ENCODE measurements around the gene ZFYVE9.
"Not testable (repeated sequence)": the region's sequence is repeated elsewhere in the genome, so short reads cannot be mapped to it uniquely, and the experiment has no call there.

ZFYVE9 gene

GRCh38 chr1:52145137-52145536, 3.2 kb downstream of the ZFYVE9 start:
- DNase-seq (ENCODE audit: low read depth in 3 of 3) = no peak

DNA sequence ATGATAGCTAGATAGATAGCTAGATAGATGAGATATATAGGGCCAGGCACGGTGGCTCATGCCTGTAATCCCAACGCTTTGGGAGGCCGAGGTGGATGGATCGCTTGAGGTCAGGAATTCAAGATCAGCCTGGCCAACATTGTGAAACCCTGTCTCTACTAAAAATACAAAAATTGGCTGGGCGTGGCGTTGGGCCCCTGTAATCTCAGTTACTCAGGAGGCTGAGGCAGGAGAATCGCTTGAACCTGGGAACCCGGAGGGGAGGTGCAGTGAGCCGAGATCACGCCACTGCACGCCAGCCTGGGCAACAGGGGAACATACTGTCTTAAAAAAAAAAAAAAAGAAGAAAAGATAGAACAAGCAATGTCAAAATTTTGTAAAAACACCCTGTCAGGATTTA, 8.6 kb downstream of the ZFYVE9 start:
- not testable (repeated sequence) for DNase-seq (ENCODE audit: low read depth in 3 of 3)

GRCh38 chr1:52150946-52151345, 9.1 kb downstream of the ZFYVE9 start:
- DNase-seq (ENCODE audit: low read depth in 3 of 3) = no peak

DNA sequence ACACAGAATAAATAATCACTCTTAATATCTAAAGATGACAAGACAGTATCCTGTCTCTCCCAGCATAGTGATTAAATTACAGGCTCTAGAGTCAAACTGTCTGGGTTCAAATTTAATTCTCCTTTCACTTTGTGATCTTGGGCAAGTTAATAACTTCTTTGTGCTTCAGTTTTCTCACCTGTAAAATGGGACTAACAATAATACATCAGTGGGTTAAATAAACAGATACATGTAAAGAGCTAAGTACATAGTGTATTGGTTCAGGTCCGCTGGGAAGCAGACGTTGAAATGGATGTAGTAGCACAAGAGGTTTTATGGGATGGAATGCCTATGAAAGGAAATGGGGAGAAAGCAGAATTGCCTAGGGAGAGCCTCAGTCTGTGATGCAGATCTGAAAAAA, 10.7 kb downstream of the ZFYVE9 start:
- DNase-seq (ENCODE audit: low read depth in 3 of 3) = no peak

GRCh38 chr1:52153010-52153409, 11.1 kb downstream of the ZFYVE9 start:
- DNase-seq (ENCODE audit: low read depth in 3 of 3) = no peak

- DNase-seq (ENCODE audit: low read depth in 3 of 3) = no peak
These were observed 12.0 kb downstream of the ZFYVE9 start for GRCh38 chr1:52153898-52154297.

- DNase-seq (ENCODE audit: low read depth in 3 of 3) = no peak
These were observed 14.6 kb downstream of the ZFYVE9 start for GRCh38 chr1:52156460-52156859.

DNA sequence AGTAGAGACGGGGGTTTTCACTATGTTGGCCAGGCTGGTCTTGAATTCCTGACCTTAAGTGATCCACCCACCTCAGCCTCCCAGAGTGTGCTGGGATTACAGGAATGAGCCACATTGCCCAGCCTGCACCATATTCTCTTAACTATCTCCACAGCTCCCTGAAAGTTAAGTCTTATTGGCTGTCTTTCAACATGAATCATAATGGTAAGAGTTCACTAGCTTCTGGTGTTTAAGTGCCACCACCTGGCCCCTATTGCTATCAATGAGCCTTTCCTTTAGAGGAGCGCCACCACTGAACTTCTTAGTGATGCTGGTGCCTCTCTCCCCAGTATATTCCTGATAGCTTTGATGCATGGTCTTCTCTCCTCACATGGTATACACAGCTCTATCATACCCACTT, 15.7 kb downstream of the ZFYVE9 start:
- no peak for DNase-seq (ENCODE audit: low read depth in 3 of 3)

DNA sequence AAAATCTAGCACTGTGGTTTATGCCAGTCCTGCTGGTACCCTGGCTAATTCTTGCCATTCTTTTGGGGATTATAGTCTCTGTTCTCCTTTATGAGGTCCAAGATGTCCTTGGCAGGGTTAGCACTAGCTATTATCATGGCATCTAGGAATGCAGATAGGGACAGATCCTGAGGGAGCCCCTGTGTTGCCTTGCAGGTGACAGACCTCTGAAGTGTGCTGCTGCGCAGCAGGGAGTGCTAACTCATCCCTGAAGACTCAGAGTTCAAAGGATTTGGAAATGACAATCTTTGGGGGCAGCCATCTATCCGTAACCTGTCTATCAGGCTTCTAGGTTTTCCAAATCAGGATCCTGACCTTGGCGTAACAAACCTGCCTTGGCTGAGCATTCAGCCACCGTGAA, 16.3 kb downstream of the ZFYVE9 start:
- no peak for DNase-seq (ENCODE audit: low read depth in 3 of 3)

- DNase-seq (ENCODE audit: low read depth in 3 of 3) = no peak
These were observed 17.3 kb downstream of the ZFYVE9 start for GRCh38 chr1:52159033-52159789.

GRCh38 chr1:52162947-52163346, 21.1 kb downstream of the ZFYVE9 start:
- DNase-seq (ENCODE audit: low read depth in 3 of 3) = no peak

GRCh38 chr1:52164604-52165003, 22.7 kb downstream of the ZFYVE9 start:
- no peak for DNase-seq (ENCODE audit: low read depth in 3 of 3)

DNA sequence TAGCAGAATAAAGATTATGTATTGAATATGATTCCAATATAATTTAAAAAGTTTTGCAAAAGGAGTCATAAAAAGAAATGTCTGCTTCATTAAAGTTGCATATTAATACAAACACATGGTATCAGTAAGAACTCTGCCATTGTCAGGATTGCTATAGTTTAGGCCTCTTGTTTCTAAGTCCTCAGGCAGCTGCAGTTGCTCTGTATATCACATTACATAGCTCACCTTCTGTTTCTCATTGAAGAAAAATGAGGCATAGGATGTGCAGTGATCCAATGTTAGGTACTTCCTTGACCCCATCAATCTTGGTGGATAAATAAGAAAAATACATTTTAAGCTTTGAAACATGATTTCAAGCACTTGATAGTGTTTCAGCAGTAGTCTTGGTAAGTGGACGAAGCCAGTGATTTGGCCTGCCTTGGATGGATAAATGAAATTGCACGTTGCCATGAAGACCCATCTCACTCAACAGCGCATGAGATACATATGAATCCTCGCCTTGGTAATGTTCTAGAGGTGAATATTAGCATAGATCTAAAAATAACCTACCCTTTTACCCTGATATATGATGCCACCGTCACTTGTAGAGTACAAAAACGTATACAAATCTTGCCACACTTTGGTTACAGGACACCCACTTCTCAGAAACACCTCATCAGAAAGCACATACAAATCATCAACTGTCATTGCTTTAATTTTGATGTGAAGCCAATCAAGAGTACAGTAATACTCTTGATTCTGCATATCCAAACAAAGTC, 25.3 kb downstream of the ZFYVE9 start:
- no peak for DNase-seq (ENCODE audit: low read depth in 3 of 3)

GRCh38 chr1:52168373-52169080, 26.6 kb downstream of the ZFYVE9 start:
- DNase-seq (ENCODE audit: low read depth in 3 of 3) = no peak

DNA sequence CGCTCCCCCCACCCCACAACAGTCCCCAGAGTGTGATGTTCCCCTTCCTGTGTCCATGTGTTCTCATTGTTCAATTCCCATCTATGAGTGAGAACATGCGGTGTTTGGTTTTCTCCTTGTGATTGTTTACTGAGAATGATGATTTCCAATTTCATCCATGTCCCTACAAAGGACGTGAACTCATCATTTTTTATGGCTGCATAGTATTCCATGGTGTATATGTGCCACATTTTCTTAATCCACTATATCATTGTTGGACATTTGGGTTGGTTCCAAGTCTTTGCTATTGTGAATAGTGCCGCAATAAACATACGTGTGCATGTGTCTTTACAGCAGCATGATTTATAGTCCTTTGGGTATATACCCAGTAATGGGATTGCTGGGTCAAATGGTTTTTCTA, 29.3 kb downstream of the ZFYVE9 start:
- not testable (repeated sequence) for DNase-seq (ENCODE audit: low read depth in 3 of 3)

DNA sequence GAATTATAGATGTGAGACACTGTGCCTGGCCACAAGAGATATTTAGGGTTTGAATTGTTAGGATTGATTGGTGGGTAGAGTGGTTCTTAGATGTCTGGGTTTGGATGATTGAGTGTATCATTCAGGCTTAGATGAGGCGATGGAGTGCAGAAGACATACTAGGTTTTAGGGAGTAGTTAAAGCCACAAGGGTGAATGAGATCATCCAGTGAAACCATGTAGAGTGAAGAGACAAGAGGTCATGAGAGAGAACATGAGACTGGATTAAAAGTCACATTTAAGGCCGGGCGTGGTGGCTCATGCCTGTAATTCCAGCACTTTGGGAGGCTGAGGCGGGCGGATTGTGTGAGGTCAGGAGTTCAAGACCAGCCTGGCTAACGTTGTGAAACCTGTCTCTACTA, 37.2 kb downstream of the ZFYVE9 start:
- DNase-seq (ENCODE audit: low read depth in 3 of 3) = no peak

DNA sequence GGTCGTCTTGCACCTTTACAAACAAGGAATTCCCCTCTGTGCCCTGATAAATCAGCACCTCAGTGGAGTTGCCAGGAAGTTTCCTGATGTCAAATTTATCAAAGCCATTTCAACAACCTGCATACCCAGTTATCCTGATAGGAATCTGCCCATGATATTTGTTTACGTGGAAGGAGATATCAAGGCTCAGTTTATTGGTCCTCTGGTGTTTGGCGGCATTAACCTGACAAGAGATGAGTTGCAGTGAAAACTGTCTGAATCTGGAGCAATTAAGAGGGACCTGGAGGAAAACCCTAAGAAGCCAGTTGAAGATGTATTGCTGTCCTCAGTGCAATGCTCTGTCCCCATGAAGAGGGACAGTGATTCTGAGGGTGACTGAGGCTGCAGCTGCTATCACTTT, 38.3 kb downstream of the ZFYVE9 start:
- DNase-seq (ENCODE audit: low read depth in 3 of 3) = no peak

DNA sequence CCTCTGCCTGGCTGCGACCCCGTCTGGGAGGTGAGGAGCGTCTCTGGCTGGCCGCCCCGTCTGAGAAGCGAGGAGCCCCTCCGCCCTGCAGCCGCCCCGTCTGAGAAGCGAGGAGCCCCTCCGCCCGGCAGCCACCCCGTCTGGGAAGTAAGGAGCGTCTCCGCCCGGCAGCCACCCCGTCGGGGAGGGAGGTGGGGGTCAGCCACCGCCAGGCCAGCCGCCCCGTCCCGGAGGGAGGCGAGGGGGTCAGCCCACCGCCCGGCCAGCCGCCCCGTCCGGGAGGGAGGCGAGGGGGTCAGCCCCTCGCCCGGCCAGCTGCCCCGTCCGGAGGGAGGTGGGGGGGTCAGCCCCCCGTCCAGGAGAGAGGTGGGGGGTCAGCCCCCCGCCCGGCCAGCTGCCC, 39.9 kb downstream of the ZFYVE9 start:
- not testable (repeated sequence) for DNase-seq (ENCODE audit: low read depth in 3 of 3)

GRCh38 chr1:52182328-52182727, 40.4 kb downstream of the ZFYVE9 start:
- not testable (repeated sequence) for DNase-seq (ENCODE audit: low read depth in 3 of 3)

DNA sequence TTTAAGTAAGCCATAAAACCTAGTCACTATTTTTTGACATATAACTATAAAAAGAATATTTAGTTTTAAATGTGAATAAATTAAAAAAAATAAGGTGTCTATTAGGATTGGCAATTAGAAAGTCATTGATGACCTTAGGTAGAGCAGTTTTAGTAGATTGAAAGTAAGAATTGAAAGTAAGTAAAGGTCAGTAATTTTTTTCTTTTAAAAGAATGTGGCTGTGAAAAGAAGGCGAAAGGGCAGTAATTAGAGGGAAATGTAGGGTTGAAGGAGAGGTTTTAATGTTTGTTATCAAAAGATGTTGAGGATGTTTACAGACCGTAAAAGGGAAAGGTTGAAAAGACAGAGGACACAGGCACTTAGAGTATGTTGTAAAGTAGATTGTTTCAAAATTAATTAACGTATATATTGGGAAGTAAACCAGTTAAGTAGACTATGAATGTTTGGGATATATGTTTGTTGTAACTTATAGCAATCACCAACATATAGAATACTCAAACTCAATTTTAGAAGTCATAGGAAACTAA, 41.0 kb downstream of the ZFYVE9 start:
- no peak for DNase-seq (ENCODE audit: low read depth in 3 of 3)

DNA sequence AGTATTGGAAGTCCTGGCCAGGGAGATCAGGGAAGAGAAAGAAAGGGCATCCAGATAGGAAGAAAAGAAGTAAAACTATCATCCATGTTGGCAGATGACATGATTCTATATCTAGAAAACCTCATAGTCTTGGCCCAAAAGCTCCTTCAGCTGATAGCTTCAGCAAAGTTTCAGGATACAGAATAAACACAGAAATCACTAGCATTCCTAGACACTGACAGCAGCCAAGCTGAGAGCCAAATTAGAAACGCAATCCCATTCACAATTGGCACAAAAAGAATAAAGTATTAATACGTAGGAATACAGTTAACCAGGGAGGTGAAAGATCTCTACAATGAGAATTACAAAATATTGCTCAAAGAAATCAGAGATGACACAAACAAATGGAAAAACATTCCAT, 44.6 kb downstream of the ZFYVE9 start:
- DNase-seq (ENCODE audit: low read depth in 3 of 3) = no peak

GRCh38 chr1:52189898-52190480, 48.1 kb downstream of the ZFYVE9 start:
- DNase-seq (ENCODE audit: low read depth in 3 of 3) = no peak
